Heart right ventricle (tissue), 16 donors: ENCODE measurements around the gene IGSF9. TPM values are rescaled to one million over a fixed set of nuclear protein-coding genes. Genes with fewer than 3 reads are reported as not detected.

Experiments
- ATAC-seq, 8 donors: fragments of 200-7000 bp; cut with Tn5 transposase; one replicate each; pipeline ENCODE4 v1.9.1; 2020; ENCODE audit warnings: mild to moderate bottlenecking in 8 of 8, moderate library complexity in 8 of 8, moderate number of reproducible peaks in 1 of 8
- DNase-seq, 2 donors: peaks; one replicate each; pipeline ENCODE4 v3.0.0-alpha.2; 2020
- H3K27ac ChIP-seq, 10 donors: fragments of 200-600 bp; sonication (generic) in 2 of 10; one replicate each; pipeline versions ENCODE4 v1.5.0 to v1.8.0; 2020 to 2022; ENCODE audit warnings: mild to moderate bottlenecking in 3 of 10
- H3K27me3 ChIP-seq, 7 donors: fragments of 200-600 bp; one replicate each; pipeline ENCODE4 v1.8.0; 2021 to 2022; ENCODE audit warnings: mild to moderate bottlenecking in 2 of 7
- H3K36me3 ChIP-seq, 9 donors: fragments of 200-600 bp; sonication (generic) in 1 of 9; one replicate each; pipeline versions ENCODE4 v1.5.0 to v1.8.0; 2020 to 2022; ENCODE audit warnings: mild to moderate bottlenecking in 2 of 9
- H3K4me1 ChIP-seq, 9 donors: fragments of 200-600 bp; sonication (generic) in 1 of 9; one replicate each; pipeline versions ENCODE4 v1.5.0 to v1.8.0; 2020 to 2022; ENCODE audit warnings: mild to moderate bottlenecking in 4 of 9
- H3K4me3 ChIP-seq, 10 donors: fragments of 200-600 bp; sonication (generic) in 2 of 10; one replicate each; pipeline versions ENCODE4 v1.5.0 to v1.8.0; 2020 to 2022; ENCODE audit warnings: mild to moderate bottlenecking in 7 of 10, moderate library complexity in 2 of 10
- H3K9me3 ChIP-seq, 11 donors: fragments of 200-600 bp in 10 of 11; sonication (generic) in 2 of 11; one replicate each; pipeline versions ENCODE4 v1.5.0 to v1.8.0; 2013 to 2022; ENCODE audit warnings: mild to moderate bottlenecking in 2 of 11, control low read depth in 1 of 11, moderate library complexity in 1 of 11
- WGBS, 2 donors: extraction: QIAGEN DNeasy Blood & Tissue Kit; methylation state at CpG; one replicate each; pipeline ENCODE4 v1.1.7; 2013; ENCODE audit warnings: inconsistent platforms in 1 of 2; 5-methylcytosine and 5-hydroxymethylcytosine counted together
- intact Hi-C, 10 donors: fragments of 100-400 bp; cut with DNase I; formaldehyde crosslinking; loops; one replicate each; pipeline versions ENCODE4 v1.11.1 to v1.14.2; 2022
- long read RNA-seq, 3 donors: library from polyadenylated mRNA; unstranded; transcript quantifications; one replicate each; pipeline ENCODE4 v2.0.0, GENCODE V29; 2020 to 2021
- polyA plus RNA-seq, 2 donors: library from polyadenylated mRNA; stranded (reverse); fragments of 200-250 nt; gene quantifications; one replicate each; pipeline ENCODE4 v1.2.3, GENCODE V29; 2013
- total RNA-seq, 10 donors: library from RNA; stranded (reverse); fragmentation: NEBNext Ultra II Directional in 3 of 10; extraction: Animal tissue kit (Norgen Biotek cat#: 25700) in 3 of 10; gene quantifications; one replicate each; pipeline versions ENCODE4 v1.2.1 to v1.2.4, GENCODE V29; 2021 to 2023
- TF ChIP-seq, protein P1 (sequence below), 9 donors: fragments of 200-600 bp; sonication (generic) in 2 of 9; IDR thresholded peaks; one replicate each; pipeline versions ENCODE4 v1.5.0 to v1.8.0; 2021 to 2022; ENCODE audit warnings: antibody characterized with exemption in 9 of 9, mild to moderate bottlenecking in 5 of 9, moderate library complexity in 1 of 9
- donor health status: Arrhythmogenic right ventricular cardiomyopathy.
- donor health status: ischemic (EF 13 %, LVEDD 7.1; RV severe dilation, severe dysfunction).
- donor health status: healthy with polysubstance abuse.
- donor health status: DM: no; HTN: yes; CAD: no.
- donor health status: DM: no; HTN: no; CAD: no.
- donor health status: ischemic (EF 25% LVEDD 6.9; RV normal size, moderate dysfunction).
- donor health status: ischemic (EF 25% LVEDD 5.7; RV mildly dilated, moderate dysfunction).
- donor health status: healthy.
- donor health status: DM: yes; HTN: yes; CAD: no.
- donor health status: Ischemic cardiomyopathy.
- donor health status: ischemic (EF 35%, LVEDD 5.7; RV mildly dilated, moderate dysfunction).
- donor health status: nonischemic (EF 11% LVEDD 7.7; RV severe dilation, severe dysfunction).
- donor health status: DM: yes; HTN: yes; CAD: no.
- donor health status: PGD.
- donor health status: ischemic (EF 29% LVEDD 5.4; RV normal size, mild dysfunction).
- donor health status: nonischemic (EF 23%, LVEDD 6.1; RV moderate dilation, normal function).

IGSF9 gene, protein sequence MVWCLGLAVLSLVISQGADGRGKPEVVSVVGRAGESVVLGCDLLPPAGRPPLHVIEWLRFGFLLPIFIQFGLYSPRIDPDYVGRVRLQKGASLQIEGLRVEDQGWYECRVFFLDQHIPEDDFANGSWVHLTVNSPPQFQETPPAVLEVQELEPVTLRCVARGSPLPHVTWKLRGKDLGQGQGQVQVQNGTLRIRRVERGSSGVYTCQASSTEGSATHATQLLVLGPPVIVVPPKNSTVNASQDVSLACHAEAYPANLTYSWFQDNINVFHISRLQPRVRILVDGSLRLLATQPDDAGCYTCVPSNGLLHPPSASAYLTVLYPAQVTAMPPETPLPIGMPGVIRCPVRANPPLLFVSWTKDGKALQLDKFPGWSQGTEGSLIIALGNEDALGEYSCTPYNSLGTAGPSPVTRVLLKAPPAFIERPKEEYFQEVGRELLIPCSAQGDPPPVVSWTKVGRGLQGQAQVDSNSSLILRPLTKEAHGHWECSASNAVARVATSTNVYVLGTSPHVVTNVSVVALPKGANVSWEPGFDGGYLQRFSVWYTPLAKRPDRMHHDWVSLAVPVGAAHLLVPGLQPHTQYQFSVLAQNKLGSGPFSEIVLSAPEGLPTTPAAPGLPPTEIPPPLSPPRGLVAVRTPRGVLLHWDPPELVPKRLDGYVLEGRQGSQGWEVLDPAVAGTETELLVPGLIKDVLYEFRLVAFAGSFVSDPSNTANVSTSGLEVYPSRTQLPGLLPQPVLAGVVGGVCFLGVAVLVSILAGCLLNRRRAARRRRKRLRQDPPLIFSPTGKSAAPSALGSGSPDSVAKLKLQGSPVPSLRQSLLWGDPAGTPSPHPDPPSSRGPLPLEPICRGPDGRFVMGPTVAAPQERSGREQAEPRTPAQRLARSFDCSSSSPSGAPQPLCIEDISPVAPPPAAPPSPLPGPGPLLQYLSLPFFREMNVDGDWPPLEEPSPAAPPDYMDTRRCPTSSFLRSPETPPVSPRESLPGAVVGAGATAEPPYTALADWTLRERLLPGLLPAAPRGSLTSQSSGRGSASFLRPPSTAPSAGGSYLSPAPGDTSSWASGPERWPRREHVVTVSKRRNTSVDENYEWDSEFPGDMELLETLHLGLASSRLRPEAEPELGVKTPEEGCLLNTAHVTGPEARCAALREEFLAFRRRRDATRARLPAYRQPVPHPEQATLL
- total RNA-seq (under 1 TPM in 3 of 10 donors, not detected in 7; 0.07 to 0.15 (median 0.08) TPM), polyA plus RNA-seq (under 1 TPM; 0.03 to 0.15 TPM)
- long read RNA-seq, donor 1, result 0 reads
- long read RNA-seq, donor 2, result 0 reads
- long read RNA-seq, donor 3, result 0 reads

DNA sequence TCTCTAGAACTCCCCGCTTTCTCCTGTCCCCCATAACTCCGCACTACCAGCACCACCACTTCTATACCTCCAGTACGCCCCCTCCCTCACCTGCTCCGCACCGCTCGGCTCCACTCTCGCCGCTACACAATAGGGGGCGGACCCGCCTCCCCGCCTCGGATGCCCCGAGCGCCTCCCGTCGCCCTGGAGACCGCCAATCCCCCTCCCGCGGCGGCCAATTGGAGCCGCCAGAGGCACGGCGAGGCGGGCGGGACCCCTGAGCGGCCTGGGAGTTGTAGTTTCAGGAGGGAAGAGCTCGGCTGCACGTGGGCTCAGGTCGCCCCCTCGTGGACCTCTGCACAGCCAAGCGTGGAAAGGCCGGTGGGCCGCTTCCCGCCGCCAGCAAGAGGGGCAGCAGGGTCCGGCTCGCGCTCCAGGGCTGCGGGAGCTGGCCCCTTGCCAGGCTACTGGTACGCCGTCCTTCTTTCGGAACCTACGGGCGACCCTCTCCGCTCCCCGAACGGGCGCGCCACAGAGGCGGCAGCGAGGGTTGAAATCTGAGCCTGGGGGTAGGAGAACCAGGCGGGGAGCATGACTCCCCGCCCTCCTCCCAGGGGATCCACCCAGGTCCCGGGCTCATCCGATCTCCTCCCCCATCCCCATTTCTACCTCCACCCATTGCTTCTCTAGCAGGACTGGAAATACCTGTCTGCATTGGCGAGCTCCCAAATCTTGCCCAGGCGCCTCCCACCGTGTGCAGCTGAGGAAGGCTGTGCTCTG lies at the start of gene IGSF9:
Gene IGSF9, minus strand, starts transcription at position 131 of the 759 bp plus-strand sequence. CDS start 2,159 bp downstream, outside the sequence.
- ATAC-seq, result peak; percentile 93 to 98 (median 96)
- intact Hi-C loops, result loop anchor here in 7 of 10 donors (1.0 to 5.0 kb wide), 3 partner anchors 143 to 148 kb away; partner anchors contain the start of gene FCRL6 (in 2 of the 7)
- peaks cover 0 to 15% (median 12%) of the 10 kb centered on the region in 9 donors for H3K4me1 ChIP-seq
- H3K27me3 ChIP-seq, result peaks cover 0 to 30% (median 18%) of the 10 kb centered on the region in 7 donors
- no peaks in the 10 kb centered on the region for H3K36me3 ChIP-seq
- H3K27ac ChIP-seq, result no peak within 1 kb of the TSS
- TF ChIP-seq, protein P1, sequence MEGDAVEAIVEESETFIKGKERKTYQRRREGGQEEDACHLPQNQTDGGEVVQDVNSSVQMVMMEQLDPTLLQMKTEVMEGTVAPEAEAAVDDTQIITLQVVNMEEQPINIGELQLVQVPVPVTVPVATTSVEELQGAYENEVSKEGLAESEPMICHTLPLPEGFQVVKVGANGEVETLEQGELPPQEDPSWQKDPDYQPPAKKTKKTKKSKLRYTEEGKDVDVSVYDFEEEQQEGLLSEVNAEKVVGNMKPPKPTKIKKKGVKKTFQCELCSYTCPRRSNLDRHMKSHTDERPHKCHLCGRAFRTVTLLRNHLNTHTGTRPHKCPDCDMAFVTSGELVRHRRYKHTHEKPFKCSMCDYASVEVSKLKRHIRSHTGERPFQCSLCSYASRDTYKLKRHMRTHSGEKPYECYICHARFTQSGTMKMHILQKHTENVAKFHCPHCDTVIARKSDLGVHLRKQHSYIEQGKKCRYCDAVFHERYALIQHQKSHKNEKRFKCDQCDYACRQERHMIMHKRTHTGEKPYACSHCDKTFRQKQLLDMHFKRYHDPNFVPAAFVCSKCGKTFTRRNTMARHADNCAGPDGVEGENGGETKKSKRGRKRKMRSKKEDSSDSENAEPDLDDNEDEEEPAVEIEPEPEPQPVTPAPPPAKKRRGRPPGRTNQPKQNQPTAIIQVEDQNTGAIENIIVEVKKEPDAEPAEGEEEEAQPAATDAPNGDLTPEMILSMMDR (IDR thresholded peaks at IDR 0.05), result peak; percentile 42 to 90 (median 73)
- peak within 1 kb of the TSS in 9 of 10 donors; percentile 35 to 53 (median 43) for H3K4me3 ChIP-seq
- peak; percentile 85 to 88 for DNase-seq
- WGBS, 2 donors, result 1% methylated on average over 58 of the region's 58 CpGs
- H3K9me3 ChIP-seq, result no peaks in the 10 kb centered on the region

DNA sequence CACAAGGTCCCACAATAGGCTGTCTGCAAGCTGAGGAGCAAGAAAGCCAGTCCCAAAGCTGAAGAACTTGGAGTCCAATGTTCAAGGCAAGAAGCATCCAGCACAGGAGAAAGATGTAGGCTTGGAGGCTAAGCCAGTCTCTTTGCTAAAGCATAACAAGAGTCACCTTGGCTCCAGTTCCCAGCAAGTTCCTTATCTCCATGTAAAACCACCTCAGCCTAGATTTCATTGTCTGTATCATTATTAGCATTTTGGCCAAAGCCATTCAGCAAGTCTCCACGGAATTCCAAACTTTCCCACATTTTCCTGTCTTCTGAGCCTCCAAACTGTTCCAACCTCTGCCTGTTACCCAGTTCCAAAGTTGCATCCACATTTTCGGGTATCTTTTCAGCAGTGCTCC lies 49.5 kb upstream of the IGSF9 start:
- Histone ChIP-seq H3K36me3 (no peaks in the 10 kb centered on the region), H3K4me3 (no peak overlapping the region), H3K4me1 (peaks cover 0 to 14% (median 2%) of the 10 kb centered on the region in 9 donors), H3K27me3 (peaks cover 0 to 17% (median 0%) of the 10 kb centered on the region in 7 donors), H3K9me3 (no peaks in the 10 kb centered on the region), H3K27ac (no peak overlapping the region)
- intact Hi-C loops, result no loop called here
- DNase-seq, result no peak
- TF ChIP-seq, protein P1 (IDR thresholded peaks at IDR 0.05), result no peak
- ATAC-seq, result no peak
- 79 to 88% methylated on average over 2 of the region's 2 CpGs for WGBS, 2 donors

DNA sequence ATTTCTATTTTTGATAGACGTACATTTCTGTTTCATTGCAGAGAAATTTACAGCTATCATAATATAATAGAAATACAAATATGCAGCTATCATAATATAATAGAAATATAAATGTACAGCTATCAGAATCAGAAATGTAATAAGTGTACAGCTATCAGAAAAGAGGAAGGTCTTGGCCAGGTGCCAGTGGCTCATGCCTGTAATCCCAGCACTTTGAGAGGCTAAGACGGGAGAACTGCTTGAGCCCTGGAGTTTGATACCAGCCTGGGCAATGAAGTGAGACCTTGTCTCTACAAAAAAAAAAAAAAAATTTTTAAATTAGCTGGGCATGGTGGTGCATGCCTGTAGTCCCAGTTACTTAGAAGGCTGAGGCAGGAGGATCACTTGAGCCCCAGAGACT lies 48.5 kb upstream of the IGSF9 start:
- peaks cover 0 to 12% (median 0%) of the 10 kb centered on the region in 7 donors for H3K27me3 ChIP-seq
- intact Hi-C loops, result no loop called here
- TF ChIP-seq, protein P1 (IDR thresholded peaks at IDR 0.05), result no peak
- no peak overlapping the region for H3K4me3 ChIP-seq
- peaks cover 0 to 14% (median 2%) of the 10 kb centered on the region in 9 donors for H3K4me1 ChIP-seq
- WGBS, 2 donors, result 44 to 79% methylated on average over 2 of the region's 2 CpGs
- DNase-seq (no peak), ATAC-seq (no peak)
- no peaks in the 10 kb centered on the region for H3K9me3 ChIP-seq
- no peaks in the 10 kb centered on the region for H3K36me3 ChIP-seq
- no peak overlapping the region for H3K27ac ChIP-seq
